ENCODE data around the gene OSTC.

OSTC gene

GRCh38 chr4:108650212-108651013, at the start of gene OSTC:
Gene OSTC, plus strand, starts transcription at chr4:108650599. Its CDS starts 57 bp downstream, at chr4:108650656.
- DNase-seq: peak; percentile 87

DNA sequence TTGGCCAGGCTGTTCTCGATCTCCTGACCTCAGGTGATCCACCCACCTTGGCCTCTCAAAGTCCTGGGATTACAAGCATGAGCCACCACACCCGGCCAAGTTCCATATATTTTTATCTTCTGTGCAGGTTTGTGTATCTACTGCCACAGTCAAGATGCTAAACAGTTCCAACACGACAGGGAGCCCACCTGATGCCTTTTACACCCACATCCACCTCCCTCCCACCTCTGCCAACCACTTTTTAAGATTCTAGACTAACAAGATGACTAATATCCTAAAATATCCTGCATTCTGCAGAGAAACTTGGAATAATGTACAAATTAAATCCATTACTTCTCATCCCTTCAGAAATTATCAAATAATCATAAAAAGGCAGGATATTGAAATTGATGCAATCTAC, 49.3 kb upstream of the OSTC start:
- DNase-seq: no peak

GRCh38 chr4:108601532-108601931, 48.9 kb upstream of the OSTC start:
- DNase-seq: no peak

GRCh38 chr4:108602163-108602562, 48.2 kb upstream of the OSTC start:
- no peak for DNase-seq

GRCh38 chr4:108607079-108607815, 43.2 kb upstream of the OSTC start:
- no peak for DNase-seq

GRCh38 chr4:108611365-108611764, 39.0 kb upstream of the OSTC start:
- no peak for DNase-seq

DNA sequence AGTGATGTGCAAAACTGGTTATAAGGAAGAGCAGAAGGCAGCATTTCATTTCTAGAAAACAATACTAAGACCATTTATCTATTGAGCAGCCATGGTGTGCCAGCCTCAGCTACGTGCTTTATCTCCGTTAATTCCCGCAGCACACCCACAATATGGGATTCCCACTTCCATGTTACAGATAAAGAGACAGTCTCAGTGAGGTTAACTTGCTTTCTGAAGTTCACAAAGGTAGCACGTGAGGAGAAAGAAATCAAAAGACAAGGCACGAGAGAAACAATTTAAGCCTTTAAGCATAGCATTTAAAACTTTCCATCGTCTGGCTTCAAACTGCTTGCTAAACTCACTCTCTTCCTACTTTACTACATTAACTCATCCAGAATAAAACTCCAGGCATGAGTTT, 38.0 kb upstream of the OSTC start:
- no peak for DNase-seq

- peak; percentile 22 for DNase-seq
Measured at GRCh38 chr4:108619372-108620100, 30.9 kb upstream of the OSTC start.

- DNase-seq: peak; percentile 98
Measured at GRCh38 chr4:108620101-108620932, 30.1 kb upstream of the OSTC start, which contains the start of gene RPL34. Gene RPL34, plus strand, starts transcription at chr4:108620576. Its CDS starts 1,384 bp downstream, at chr4:108621960.

GRCh38 chr4:108620933-108621905, 29.2 kb upstream of the OSTC start:
- no peak for DNase-seq

GRCh38 chr4:108622022-108622421, 28.4 kb upstream of the OSTC start:
- DNase-seq: no peak

DNA sequence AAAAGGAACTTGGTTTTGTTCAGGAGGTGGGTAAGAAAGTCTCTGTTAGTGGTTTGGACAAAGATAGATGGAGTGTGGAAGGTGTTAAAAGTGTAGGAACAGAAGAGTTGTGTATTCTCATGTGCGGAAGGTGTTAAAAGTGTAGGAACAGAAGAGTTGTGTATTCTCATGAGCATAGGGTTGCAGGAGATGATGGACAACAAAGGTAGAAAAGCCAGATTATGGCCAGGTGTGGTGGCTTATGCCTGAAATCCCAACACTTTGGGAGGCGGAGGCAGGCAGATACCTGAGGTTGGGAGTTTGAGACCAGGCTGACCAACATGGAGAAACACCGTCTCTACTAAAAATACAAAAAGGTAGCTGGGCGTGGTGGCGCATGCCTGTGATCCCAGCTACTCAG, 27.6 kb upstream of the OSTC start:
- DNase-seq: no peak

- no peak for DNase-seq
Measured at GRCh38 chr4:108624263-108625056, 25.9 kb upstream of the OSTC start.

- no peak for DNase-seq
Measured at GRCh38 chr4:108626056-108626455, 24.3 kb upstream of the OSTC start.

GRCh38 chr4:108628411-108628810, 22.0 kb upstream of the OSTC start:
- DNase-seq: no peak

GRCh38 chr4:108635070-108635655, 15.2 kb upstream of the OSTC start:
- no peak for DNase-seq

DNA sequence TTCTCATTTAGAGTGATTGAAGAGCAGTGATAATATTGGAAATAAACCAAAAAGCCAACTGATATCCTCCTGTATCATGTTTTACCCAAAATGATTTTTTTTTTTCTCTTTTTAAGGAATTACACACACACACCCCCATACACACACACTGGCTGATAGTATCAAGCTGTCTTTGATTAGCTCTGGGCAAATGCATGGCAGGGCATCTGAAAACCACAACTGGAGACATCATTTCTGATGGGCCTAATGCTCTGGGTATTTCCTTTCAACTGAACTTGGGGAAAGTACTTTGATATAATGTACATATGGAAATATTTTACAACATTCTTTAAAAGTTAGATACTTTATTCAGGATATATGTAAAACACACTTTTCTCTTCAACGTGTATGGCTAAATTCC, 14.2 kb upstream of the OSTC start:
- DNase-seq: no peak

GRCh38 chr4:108637856-108638255, 12.5 kb upstream of the OSTC start:
- DNase-seq: no peak

- DNase-seq: no peak
Measured at GRCh38 chr4:108644237-108644636, 6.2 kb upstream of the OSTC start.

DNA sequence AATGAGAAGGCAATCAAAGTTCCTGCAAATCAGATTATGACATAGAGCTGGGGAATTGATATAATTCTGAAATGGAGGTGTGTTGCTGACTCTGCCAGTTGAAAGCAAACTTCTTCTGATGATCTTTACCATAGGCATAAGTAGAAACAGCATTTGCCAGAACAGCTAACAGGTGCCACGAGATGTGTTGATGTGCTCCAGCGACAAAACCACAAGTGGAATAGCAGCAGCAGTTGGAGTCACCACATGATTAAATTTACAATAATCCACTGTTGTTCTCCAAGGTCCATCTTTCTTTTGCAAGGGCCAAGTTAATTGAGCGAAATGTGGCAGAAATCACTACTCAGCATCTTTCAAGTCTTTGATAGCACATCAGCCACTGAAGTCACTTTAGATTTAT, 3.7 kb upstream of the OSTC start:
- DNase-seq: no peak
